GM19467 (cell line): ENCODE data around the gene MTTP.

Experiments
- ATAC-seq: cut with Tn5 transposase; IDR thresholded peaks from one replicate; pipeline ENCODE4 v1.9.1; 2021; ENCODE audit warnings: mild to moderate bottlenecking, moderate library complexity; ENCODE audit not compliant: unreplicated experiment

MTTP gene

DNA sequence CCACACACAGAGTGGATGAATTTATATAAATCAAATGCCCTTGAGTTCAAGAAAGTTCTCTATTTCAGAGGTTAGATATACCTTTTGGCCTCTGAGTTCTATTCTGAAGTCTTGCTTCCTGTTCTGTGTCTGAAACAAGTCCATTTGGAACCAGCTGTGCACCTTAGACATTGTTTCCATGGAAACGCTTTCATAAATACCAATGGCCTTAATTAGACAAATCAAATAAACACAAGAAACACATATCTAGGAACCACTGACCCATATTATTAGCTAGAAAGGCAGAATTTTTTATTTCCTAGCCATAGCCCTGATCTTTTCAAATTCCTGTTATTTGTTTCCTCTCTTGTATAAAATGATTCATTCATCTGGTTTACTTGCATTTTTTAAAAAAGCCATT, 91.4 kb downstream of the MTTP start:
- no peak for ATAC-seq

DNA sequence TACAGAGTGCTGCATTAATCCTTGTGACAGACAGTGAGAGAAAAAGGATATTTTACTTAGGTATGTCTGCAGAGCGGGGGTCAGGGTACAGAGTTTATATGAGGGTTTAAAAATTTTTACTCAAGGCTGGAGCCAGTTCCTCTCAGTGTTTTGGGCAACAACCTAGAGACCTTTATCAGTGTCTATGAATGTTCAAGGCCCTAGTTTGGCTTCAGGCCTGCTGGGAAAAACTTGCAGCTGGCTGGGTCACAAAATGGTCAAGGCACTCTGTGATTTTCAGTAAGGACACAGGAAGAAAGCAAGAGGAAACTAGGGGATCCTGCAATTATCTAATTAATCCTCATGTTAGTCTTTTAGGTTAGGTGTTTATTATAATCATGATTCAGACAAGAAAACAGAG, 93.8 kb downstream of the MTTP start:
- no peak for ATAC-seq

- ATAC-seq, result no peak
These were observed 94.5 kb downstream of the MTTP start for GRCh38 chr4:99669084-99669483.

DNA sequence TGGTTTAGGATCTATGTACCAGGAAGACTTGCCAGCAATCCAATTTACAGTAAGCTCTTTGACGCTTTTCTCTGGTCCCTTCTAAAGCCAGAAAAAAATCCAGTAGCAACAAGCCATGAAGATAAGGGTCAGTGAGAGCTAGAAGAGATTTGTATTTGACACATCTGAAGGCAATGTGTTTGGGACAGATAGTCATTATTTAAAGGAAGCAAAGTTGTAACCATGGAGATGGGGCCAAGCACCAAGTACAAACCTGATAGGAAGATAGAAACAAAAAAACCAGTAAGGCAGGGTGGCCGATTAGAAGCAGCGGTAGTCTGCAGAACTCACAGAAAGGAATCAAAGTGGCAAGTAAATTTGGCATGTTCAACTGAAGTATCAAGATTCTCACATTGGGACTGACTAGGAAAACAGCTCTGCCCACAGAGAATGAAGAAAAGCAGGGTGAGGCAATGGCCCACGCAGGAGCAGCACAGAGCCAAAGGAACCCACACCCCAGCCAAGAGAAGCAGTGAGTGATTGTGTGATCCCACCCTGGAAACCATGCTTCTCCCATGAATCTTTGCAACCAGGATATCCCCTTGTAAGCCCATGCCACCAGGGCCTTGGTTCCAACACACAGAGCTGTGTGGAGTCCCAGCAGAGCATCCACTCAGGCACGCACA, 95.9 kb downstream of the MTTP start:
- ATAC-seq, result no peak
